Right lobe of liver (tissue), 4 donors: ENCODE results near the gene INSIG1.

ENCODE experiments used
- CTCF ChIP-seq, 4 donors: fragments of 200-600 bp in 3 of 4; fragments of 450-650 bp in 1 of 4; IDR thresholded peaks; one replicate each; pipeline versions ENCODE4 v1.5.1 to v1.8.0; 2016 to 2022; ENCODE audit warnings: antibody characterized with exemption in 4 of 4, mild to moderate bottlenecking in 2 of 4
- POLR2A ChIP-seq: fragments of 450-650 bp; IDR thresholded peaks from one replicate; pipeline ENCODE4 v1.6.1; 2017; ENCODE audit warnings: antibody characterized with exemption, mild to moderate bottlenecking
- donor health status: DM: no; HTN: no; CAD: no.
- donor health status: DM: no; HTN: no; CAD: no.
- donor health status: DM: no; HTN: yes; CAD: no.

GRCh38 chr7:155281398-155281969 is 16.2 kb upstream of the INSIG1 start:
- TF ChIP-seq POLR2A, result no peak
- TF ChIP-seq CTCF (IDR thresholded peaks at IDR 0.05), result no peak
